Keratinocyte (primary cell): ENCODE measurements around the gene EEPD1. TPM values are rescaled to one million over a fixed set of nuclear protein-coding genes. Genes with fewer than 3 reads are reported as not detected.

Experiments used
- DNase-seq: peaks from one replicate; pipeline ENCODE4 v3.0.0-alpha.2; 2011; ENCODE audit warnings: low read depth, missing footprints, low spot score
- FAIRE-seq: peaks from 2 replicates; lab custom pipeline; 2011; peaks lifted over from hg19 to GRCh38; lab: Jason Lieb, UNC
- H2AFZ ChIP-seq: 2 replicates; pipeline ENCODE4 v1.6.0; 2012; ENCODE audit warnings: low read length, control low read depth, inconsistent platforms; ENCODE audit not compliant: control insufficient read depth
- H3K27ac ChIP-seq: 2 replicates; pipeline ENCODE4 v1.5.1; 2011; ENCODE audit warnings: low read length; ENCODE audit not compliant: control insufficient read depth, insufficient read depth
- H3K27me3 ChIP-seq: 3 replicates; pipeline ENCODE4 v1.6.0; 2011; ENCODE audit warnings: low read length; ENCODE audit not compliant: control insufficient read depth, insufficient read depth; ENCODE audit errors: extremely low read depth
- H3K36me3 ChIP-seq, 2 experiments: 2 replicates in 1 of 2; 3 replicates in 1 of 2; pipeline ENCODE4 v1.5.1; 2011; ENCODE audit warnings: low read length in 2 of 2, mild to moderate bottlenecking in 1 of 2; ENCODE audit not compliant: control insufficient read depth in 2 of 2, insufficient read depth in 2 of 2; ENCODE audit errors: extremely low read depth in 1 of 2
- H3K4me1 ChIP-seq: 3 replicates; pipeline ENCODE4 v1.5.1; 2011; ENCODE audit warnings: low read length; ENCODE audit not compliant: control insufficient read depth, insufficient read depth; ENCODE audit errors: extremely low read depth
- H3K4me2 ChIP-seq: 3 replicates; pipeline ENCODE4 v1.6.0; 2011; ENCODE audit warnings: low read depth, low read length; ENCODE audit not compliant: control insufficient read depth, insufficient read depth; ENCODE audit errors: extremely low read depth
- H3K4me3 ChIP-seq, 3 experiments: fragments of 200-600 bp in 1 of 3; sonication (generic) in 1 of 3; 2 replicates in 2 of 3; 3 replicates in 1 of 3; pipeline ENCODE4 v1.5.1; 2011 to 2016; ENCODE audit warnings: low read length in 3 of 3, mild to moderate bottlenecking in 3 of 3, control low read depth in 2 of 3, inconsistent platforms in 1 of 3, low read depth in 1 of 3, mixed read lengths in 1 of 3, mixed run types in 1 of 3, moderate library complexity in 1 of 3; ENCODE audit not compliant: control insufficient read depth in 2 of 3, insufficient read depth in 2 of 3; ENCODE audit errors: extremely low read depth in 1 of 3
- H3K79me2 ChIP-seq: 2 replicates; pipeline ENCODE4 v1.6.0; 2012; ENCODE audit warnings: low read length; ENCODE audit not compliant: control insufficient read depth, insufficient read depth
- H3K9ac ChIP-seq: 3 replicates; pipeline ENCODE4 v1.6.0; 2011; ENCODE audit warnings: low read length; ENCODE audit not compliant: control insufficient read depth, insufficient read depth; ENCODE audit errors: extremely low read depth
- H3K9me1 ChIP-seq: 3 replicates; pipeline ENCODE4 v1.6.0; 2011; ENCODE audit warnings: low read length; ENCODE audit not compliant: control insufficient read depth, insufficient read depth; ENCODE audit errors: extremely low read depth
- H3K9me3 ChIP-seq: 2 replicates; pipeline ENCODE4 v1.5.1; 2012; ENCODE audit warnings: low read depth, low read length; ENCODE audit not compliant: control insufficient read depth
- H4K20me1 ChIP-seq: 3 replicates; pipeline ENCODE4 v1.6.0; 2011; ENCODE audit warnings: low read length; ENCODE audit not compliant: control insufficient read depth, insufficient read depth; ENCODE audit errors: extremely low read depth
- EZH2 ChIP-seq: IDR thresholded peaks from one replicate; pipeline ENCODE4 v1.6.1; 2012; ENCODE audit warnings: inconsistent platforms, mild to moderate bottlenecking, low read length, moderate library complexity
- dilution Hi-C: fragments of 300-500 bp; cut with MboI; formaldehyde crosslinking; loops from one replicate; pipeline ENCODE4 v1.7.0; 2020; ENCODE audit warnings: low sequenced_read_pairs; ENCODE audit not compliant: extremely low pct_ligation_motif_present
- polyA plus RNA-seq, 5 experiments: library from polyadenylated mRNA; depleted of rRNA in 3 of 5; stranded (reverse) in 3 of 5; stranded (forward) in 1 of 5; unstranded in 1 of 5; fragments of >200 nt; gene quantifications; 1 replicate in 1 of 5; 2 replicates in 3 of 5; 3 replicates in 1 of 5; pipeline versions ENCODE4 v1.2.1 to v1.2.3, GENCODE V29; 2011 to 2012; ENCODE audit warnings: missing spikeins in 2 of 5, low read depth in 1 of 5, low replicate concordance in 1 of 5
- TF ChIP-seq, protein P1 (sequence below), 3 experiments: IDR thresholded peaks in 1 of 3; conservative IDR thresholded peaks in 1 of 3; optimal IDR thresholded peaks in 1 of 3; 2 replicates in 2 of 3; 3 replicates in 1 of 3; pipeline versions ENCODE3 to v1.5.1; 2011; ENCODE audit warnings: low read length in 3 of 3, mild to moderate bottlenecking in 3 of 3, moderate library complexity in 2 of 3, control low read depth in 1 of 3, inconsistent platforms in 1 of 3; ENCODE audit not compliant: insufficient read depth in 2 of 3; ENCODE audit errors: extremely low read depth in 1 of 3

EEPD1 gene
- polyA plus RNA-seq, 1 donor (not counting 4 experiments of a cell fraction or from before 2014, with no cell fraction given) = 1.2 TPM

DNA sequence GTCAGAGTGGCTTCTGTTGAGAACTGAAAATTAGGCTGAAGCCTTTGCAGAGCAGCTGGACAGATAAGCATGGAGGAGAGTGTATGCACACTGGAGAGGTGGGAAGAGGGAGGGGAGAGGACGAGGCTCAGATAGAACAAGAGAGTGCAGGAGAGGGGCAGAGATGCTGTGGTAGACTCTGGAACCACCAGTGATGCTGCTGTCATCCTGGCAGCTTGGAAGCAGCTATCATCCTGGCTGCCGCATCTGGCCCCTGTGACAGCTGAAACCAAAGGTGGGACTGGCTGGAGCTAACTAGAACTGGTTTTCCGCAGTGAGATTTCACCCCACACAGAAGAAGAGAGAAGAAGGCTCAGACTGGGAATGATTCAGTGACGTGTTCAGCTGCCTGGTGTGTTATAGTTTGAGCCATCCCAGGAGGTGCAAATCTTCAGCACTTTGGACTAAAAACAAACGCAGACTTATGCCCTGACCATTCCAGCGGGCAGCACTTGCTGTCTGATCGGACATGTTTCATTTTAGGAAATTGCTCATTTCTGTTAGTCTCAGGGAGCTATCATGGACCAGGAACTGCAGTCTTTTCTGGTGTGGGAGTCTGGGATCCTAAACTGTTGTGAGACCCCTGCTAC is 38.4 kb downstream of the EEPD1 start:
- no peak overlapping the region for H2AFZ ChIP-seq
- no peak overlapping the region for H3K4me3 ChIP-seq
- H3K36me3 ChIP-seq = no peaks in the 10 kb centered on the region
- no peak overlapping the region for H3K4me2 ChIP-seq
- TF ChIP-seq EZH2 = no peak
- TF ChIP-seq, protein P1, sequence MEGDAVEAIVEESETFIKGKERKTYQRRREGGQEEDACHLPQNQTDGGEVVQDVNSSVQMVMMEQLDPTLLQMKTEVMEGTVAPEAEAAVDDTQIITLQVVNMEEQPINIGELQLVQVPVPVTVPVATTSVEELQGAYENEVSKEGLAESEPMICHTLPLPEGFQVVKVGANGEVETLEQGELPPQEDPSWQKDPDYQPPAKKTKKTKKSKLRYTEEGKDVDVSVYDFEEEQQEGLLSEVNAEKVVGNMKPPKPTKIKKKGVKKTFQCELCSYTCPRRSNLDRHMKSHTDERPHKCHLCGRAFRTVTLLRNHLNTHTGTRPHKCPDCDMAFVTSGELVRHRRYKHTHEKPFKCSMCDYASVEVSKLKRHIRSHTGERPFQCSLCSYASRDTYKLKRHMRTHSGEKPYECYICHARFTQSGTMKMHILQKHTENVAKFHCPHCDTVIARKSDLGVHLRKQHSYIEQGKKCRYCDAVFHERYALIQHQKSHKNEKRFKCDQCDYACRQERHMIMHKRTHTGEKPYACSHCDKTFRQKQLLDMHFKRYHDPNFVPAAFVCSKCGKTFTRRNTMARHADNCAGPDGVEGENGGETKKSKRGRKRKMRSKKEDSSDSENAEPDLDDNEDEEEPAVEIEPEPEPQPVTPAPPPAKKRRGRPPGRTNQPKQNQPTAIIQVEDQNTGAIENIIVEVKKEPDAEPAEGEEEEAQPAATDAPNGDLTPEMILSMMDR (optimal IDR thresholded peaks at IDR 0.05 in 1 of 3, IDR thresholded peaks at IDR 0.05 in 1 of 3, conservative IDR thresholded peaks at IDR 0.05 in 1 of 3; ENCODE audit: extremely low read depth in 1 of 3, insufficient read depth in 2 of 3, low read length in 3 of 3) = no peak
- dilution Hi-C loops = no loop called here
- no peak overlapping the region for H3K9ac ChIP-seq
- H4K20me1 ChIP-seq = no peaks in the 10 kb centered on the region
- no peaks in the 10 kb centered on the region for H3K27me3 ChIP-seq
- no peak overlapping the region for H3K27ac ChIP-seq
- DNase-seq (no peak), FAIRE-seq (no peak)
- H3K4me1 ChIP-seq = no peaks in the 10 kb centered on the region
- no peaks in the 10 kb centered on the region for H3K79me2 ChIP-seq
- H3K9me3 ChIP-seq = no peaks in the 10 kb centered on the region
- no peaks in the 10 kb centered on the region for H3K9me1 ChIP-seq

DNA sequence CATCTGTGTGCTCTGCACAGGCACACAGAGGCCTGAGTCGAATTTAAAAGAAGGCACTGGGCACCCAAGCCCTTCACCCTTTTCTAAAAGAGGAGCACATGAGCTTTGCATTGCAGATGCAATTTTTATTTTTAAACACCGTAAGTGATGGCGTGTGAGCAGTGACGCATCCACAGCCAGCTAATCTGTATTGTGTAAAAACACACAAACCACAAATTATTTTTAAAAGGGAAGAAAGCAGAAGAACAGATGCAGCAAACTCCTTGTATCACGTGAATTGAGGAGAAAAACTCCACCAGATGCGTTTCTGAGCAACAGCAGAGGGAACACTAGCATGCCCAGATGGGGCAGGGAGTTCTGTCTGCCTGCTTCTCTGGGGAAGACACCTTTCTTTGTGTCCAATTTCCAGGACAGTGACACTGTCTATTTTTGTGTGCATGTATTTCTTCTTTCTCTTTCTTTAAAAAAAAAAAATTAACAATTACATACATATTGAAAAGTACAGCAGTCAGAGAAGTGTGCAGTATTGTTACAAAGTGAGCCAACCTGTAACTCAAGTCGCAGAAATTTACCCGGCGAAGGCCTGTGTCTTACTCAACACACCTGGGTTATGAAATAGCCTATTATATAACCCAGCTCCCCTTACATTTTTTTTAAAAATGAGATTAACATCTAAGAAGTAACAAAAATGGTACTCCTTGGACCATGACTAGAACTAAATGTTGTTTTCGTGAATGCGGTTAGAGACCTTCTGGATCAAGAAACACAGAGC is 39.2 kb downstream of the EEPD1 start:
- no peak overlapping the region for H2AFZ ChIP-seq
- H3K9me1 ChIP-seq = no peaks in the 10 kb centered on the region
- TF ChIP-seq EZH2 = no peak
- TF ChIP-seq, protein P1 (optimal IDR thresholded peaks at IDR 0.05 in 1 of 3, IDR thresholded peaks at IDR 0.05 in 1 of 3, conservative IDR thresholded peaks at IDR 0.05 in 1 of 3; ENCODE audit: extremely low read depth in 1 of 3, insufficient read depth in 2 of 3, low read length in 3 of 3) = no peak
- H3K27me3 ChIP-seq = no peaks in the 10 kb centered on the region
- H3K27ac ChIP-seq = no peak overlapping the region
- H3K79me2 ChIP-seq = no peaks in the 10 kb centered on the region
- H3K4me1 ChIP-seq = no peaks in the 10 kb centered on the region
- no peak overlapping the region for H3K4me3 ChIP-seq
- FAIRE-seq (no peak), DNase-seq (no peak)
- H3K9ac ChIP-seq = no peak overlapping the region
- H3K4me2 ChIP-seq = no peak overlapping the region
- dilution Hi-C loops = no loop called here
- H3K9me3 ChIP-seq = no peaks in the 10 kb centered on the region
- no peaks in the 10 kb centered on the region for H4K20me1 ChIP-seq
- no peaks in the 10 kb centered on the region for H3K36me3 ChIP-seq
